Measurements from ENCODE around the gene SLC6A4.
"Not testable (repeated sequence)": the region's sequence is repeated elsewhere in the genome, so short reads cannot be mapped to it uniquely, and the experiment has no call there.

SLC6A4 gene

DNA sequence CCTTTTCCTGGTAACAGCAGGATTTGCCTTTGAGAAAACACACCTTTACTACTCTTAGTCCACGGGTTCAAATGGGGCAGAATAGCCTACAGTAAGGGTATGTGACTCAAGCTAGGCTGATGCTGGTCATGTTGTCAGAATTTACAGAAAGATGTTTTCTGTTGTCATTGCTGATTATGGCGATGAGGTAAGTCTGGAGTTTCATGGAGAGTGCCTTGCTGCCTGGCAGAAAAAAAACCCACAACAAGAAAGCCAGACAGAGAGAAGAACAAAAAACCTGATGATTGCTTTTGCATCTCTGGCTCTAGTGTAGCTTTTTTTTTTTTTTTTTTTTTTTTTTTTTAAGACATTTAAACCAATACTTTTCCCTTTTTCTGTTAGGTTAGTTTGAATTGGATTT lies 47.9 kb downstream of the SLC6A4 start:
- in situ Hi-C loops (cut with HindIII; ENCODE audit: low sequenced_read_pairs): no loop called here

DNA sequence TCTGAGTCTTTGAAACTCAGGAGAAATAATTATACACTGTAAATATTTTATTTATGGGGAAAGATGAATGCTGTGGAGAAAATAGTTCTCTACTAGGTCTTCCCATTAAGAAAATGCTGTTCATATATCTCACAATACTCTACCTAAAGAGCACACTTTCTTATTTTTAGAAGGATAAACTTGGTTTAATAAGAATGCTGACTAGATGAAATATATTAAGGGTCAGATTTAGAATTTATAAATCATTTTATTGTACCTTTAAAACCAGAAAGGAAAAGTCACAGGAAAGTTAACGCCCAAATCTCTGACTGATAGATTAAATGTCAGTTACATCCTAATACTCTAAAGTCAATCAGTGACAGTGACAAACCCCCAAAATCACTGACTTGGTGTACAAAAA lies 48.7 kb downstream of the SLC6A4 start:
- in situ Hi-C loops (cut with HindIII; ENCODE audit: low sequenced_read_pairs): no loop called here

DNA sequence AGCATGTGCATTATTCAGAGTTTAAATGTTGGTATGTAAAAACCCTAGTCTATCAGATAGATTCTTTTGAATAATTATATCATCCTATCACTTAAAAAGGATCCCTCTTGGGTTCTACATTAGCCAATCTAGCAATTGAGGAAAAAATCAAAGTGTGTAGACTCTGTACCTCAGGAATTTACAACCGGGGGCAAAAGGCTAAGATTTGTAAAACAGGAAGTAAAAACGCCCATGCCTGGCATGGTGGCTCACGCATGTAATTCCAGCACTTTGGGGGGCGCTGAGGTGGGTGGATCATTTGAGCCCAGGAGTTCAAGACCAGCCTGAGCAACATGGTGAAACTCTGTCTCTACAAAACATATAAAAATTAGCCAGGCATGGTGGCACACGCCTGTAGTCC lies 58.6 kb downstream of the SLC6A4 start:
- in situ Hi-C loops (cut with HindIII; ENCODE audit: low sequenced_read_pairs): no loop called here

DNA sequence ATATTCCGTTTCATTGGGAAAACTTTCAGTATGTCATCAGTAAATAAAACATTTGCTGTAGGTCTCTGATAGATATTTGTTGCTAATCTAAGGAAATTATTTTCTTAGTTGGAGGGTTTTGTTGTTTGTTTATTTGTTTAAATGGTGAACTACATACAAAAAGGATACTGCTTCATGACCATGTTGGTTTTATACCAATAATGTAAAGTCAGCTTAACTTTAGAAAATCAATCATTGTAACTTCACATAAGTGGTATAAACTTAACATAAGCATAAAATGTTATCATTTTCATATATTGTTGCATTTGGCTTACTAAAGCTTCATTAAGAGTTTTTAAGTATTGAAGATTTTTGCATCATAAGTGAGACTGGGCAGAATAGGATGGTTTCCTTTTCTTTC lies 60.9 kb downstream of the SLC6A4 start:
- in situ Hi-C loops (cut with HindIII; ENCODE audit: low sequenced_read_pairs): no loop called here

DNA sequence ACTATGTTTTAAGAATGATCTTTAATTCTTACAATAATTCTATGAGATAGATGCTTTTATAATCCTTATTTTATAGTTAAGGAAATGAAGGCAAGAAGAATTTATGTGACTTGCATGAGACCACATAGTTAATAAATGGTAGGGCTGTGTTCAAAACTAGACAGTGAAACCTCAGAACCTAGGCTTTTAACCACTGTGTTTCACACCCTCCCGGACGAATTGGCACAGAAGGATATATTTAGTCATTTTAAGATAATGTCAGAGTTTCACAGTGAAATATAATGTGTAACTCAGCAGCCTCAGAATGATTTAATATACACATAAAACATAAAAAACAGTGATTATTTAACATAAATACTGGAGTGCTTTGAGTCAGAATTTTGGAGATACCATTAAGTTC lies 61.8 kb downstream of the SLC6A4 start:
- in situ Hi-C loops (cut with HindIII; ENCODE audit: low sequenced_read_pairs): no loop called here

DNA sequence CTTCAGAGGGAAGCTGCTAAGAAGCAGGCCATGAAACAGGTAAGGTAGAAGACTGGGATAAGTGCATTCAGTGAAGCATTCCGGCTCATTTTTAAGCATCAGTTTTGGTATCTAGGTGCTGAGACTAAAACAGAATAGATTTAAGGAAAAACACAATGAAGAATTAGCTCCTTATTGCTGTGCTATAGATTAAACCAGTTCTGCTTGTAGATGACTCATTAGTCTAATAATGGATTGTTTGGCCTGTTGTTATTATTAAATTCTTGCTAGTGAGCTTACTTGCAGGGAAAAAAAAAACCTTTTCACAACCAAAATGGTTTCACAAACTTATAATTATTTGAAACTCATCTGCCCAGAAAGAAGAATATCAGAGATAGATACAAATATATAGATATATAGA lies 62.9 kb downstream of the SLC6A4 start:
- in situ Hi-C loops (cut with HindIII; ENCODE audit: low sequenced_read_pairs): no loop called here

DNA sequence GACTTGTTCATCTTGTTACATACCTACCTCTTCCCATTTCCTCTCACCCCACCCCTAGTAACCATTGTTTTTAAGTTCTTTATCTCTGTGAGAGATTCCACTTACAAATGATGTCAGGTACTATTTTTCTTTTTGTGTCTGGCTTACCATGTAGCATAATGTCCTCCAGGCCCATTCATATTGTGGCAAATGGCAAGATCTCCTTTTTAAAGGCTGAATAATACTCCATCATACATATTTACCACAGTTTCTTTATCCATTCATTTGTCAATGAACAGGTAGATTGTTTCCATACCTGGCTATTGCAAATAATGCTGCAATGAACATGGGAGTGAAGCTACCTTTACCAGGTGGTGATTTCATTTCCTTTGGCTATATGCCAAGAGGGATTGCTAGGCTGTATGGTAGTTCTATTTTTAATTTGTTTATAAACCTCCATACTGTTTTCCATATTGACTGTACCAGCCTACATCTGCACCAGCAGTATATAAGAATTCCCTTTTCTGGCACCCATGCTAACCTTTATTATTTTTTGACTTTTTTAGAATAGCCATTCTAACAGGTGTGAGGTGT lies 65.0 kb downstream of the SLC6A4 start:
- in situ Hi-C loops (cut with HindIII; ENCODE audit: low sequenced_read_pairs): no loop called here

DNA sequence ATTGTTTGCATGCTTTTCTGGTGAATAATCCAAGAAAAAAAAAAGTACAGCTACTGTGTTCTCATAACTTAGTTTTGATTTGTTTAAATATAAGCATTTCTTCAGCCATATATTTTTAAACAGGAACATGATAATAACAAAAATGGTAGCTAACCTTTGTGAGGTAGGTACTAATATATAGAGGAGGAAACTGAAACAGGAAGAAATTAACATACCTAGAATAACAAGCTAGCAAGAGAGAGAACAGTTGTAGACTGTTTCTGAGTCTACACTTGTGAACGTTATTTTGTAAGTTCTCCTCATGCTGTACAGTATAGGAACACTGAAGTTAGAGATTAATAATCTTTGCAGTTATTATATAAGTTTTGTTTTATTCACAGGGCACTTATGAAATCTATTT lies 69.5 kb downstream of the SLC6A4 start:
- in situ Hi-C loops (cut with HindIII; ENCODE audit: low sequenced_read_pairs): no loop called here

DNA sequence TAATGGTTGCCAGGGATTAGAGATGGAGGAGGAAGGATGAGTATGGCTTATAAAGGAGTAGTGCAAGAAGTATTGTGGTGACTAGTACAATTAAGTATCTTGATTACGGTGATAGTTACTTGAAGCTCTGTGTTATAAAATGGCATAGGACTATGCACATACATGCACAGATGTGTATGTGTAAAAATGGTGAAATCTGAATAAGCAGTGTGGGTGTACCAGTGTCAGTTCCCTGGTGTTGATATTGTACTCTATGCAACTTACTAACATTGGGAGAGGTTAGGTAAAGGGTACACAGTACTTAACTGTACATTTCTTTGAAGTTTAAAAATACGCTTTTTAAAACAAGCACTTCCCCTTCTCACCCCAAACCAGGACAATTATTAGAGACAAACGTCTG lies 70.3 kb downstream of the SLC6A4 start:
- in situ Hi-C loops (cut with HindIII; ENCODE audit: low sequenced_read_pairs): no loop called here

DNA sequence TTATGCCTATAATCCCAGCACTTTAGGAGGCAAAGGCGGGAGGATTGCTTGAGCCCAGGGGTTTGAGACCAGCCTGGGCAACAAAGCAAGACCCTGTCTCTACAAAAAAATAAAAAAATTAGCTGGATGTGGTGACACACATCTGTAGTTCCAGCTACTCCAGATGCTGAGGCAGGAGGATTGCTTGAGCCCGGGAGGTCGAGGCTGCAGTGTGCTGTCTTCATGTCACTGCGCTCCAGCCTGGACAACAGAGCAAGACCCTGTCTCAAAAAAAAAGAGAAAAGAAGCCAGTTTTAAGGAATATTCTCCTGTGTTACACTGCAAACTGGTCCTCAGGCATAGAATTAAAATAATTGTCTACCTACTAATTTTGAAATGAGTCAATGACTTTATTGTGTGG lies 71.0 kb downstream of the SLC6A4 start:
- in situ Hi-C loops (cut with HindIII; ENCODE audit: low sequenced_read_pairs): no loop called here

DNA sequence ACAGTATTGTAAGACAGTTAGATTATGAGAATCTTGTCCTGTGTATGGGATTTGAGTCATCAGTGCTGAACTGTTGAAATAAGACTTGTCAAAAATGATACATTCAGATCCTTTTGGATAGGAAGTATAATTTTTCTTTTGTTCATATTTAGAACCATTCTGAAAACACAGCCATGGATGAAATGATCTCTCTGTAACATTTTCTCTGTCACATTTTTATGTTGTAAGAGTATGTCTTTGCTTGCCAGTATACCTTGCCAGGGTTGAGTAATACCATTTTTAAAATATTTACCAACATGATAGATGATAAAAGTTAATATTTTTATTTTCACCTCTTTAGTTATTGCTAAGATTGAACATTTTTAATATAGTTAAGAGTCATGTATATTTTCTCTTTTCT lies 73.9 kb downstream of the SLC6A4 start:
- in situ Hi-C loops (cut with HindIII; ENCODE audit: low sequenced_read_pairs): no loop called here

DNA sequence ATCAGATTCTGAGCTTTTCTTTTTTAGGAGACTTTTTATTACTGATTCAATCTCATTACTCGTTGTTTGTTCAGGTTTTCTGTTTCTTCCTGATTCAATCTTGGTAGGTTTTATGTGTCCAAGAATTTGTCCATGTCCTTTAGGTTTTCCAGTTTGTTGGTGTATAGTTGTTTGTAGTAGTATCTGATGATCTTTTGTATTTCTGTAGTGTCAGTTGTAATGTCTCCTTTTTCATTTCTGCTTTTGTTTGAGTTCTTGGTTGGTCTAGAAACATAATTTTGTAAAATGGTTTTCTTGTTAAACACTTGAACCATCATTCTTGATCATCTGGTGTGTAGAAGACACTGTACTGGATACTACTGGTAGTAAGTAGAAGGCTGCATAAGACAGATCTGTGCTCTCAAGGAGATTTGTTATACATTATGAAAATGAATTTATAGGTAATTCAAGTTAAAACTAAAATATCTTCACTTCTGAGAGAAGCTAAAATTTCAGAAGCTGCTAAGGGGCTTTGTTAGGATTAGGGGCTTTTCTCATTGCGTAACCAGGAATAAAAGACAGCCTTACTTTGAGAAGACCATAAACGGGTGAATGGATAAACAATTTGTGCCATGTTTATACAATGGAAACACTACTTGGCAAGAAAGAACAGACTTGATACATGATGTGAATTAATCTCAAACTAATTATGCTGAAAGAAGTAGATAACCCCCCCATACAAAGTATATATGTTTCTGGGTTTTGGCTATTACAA lies 74.9 kb downstream of the SLC6A4 start:
- in situ Hi-C loops (cut with HindIII; ENCODE audit: low sequenced_read_pairs): no loop called here

DNA sequence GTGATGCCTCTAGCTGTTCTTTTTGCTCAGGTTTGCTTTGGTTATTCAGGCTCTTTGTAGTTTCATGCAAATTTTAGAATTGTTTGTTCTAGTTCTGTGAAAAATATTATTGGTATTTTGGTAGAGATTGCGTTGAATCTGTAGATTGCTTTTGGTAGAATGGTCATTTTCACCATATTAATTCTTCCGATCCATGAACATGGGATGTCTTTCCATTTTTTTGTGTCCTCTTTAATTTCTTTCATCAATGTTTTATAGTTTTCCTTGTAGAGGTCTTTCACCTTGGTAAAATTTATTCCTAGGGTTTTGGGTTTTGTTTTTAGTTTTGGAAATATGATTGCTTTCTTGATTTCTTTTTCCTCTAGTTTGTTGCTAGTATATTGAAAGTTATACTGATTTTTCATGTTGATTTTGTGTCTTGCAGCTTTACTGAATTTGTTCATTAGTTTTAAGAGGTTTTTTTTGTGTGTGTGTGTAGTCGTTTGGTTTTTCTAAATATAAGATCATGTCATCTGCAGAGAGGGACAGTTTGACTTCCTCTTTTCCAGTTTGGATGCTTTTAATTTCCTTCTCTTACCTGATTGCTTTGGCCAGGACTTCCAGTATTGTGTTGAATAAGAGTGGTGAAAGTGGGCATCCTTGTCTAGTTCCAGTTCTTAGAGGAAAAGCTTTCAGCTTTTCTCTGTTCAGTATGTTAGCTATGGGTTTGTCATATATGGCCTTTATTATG lies 76.4 kb downstream of the SLC6A4 start:
- in situ Hi-C loops (cut with HindIII; ENCODE audit: low sequenced_read_pairs): no loop called here

DNA sequence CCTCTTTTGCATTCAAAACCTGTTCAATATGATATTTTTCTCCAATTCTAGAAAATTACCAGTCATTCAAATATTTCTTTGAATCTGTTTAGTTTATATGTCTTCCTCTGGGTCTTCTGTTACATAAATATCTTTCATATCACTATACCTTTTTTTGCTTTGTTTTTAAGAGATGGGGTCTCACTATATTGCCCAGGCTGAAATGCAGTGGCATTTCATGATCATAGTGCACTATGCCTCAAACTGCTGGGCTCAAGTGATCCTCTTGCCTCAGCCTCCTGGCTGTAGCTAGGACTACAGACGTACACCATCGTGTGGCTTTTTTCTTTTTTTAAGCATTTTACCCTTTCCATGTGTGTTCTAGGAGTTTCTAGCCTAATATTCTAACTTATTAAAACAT lies 80.1 kb downstream of the SLC6A4 start:
- in situ Hi-C loops (cut with HindIII; ENCODE audit: low sequenced_read_pairs): no loop called here

DNA sequence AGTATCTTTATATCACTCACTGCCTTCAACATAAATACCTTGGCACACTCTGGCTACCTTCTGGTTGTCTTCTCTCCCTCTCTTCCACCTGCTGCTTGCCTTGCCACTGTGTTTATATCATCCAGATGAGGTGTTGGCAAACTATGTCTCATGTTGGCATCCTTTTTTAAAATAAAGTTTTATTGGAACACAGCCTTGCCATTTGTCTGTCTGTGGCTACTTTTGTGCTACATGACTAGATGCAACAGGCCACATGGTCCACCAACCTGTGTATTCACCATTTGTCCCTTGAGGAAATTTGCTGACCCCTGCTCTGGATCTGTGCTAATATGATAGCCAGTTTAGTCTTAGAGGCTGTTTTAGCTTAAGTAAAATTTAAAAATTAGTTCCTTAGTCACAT lies 82.0 kb downstream of the SLC6A4 start:
- in situ Hi-C loops (cut with HindIII; ENCODE audit: low sequenced_read_pairs): no loop called here

DNA sequence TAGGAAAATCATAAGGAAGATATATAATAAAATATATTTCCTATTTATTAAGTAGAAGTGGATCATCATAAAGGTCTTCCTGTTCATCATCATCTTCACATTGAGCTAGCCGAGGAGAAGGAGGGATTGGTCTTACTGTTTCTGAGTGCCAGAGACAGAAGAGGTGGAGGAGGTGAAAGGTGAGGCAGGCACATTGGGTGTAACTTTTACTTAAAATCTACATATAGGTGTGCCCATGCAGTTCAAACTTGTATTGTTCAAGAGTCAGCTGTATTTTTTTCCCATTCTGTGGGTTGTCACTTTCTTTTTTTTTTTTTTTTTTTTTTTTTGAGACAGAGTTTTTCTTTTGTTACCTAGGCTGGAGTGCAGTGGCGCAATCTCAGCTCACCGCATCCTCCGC lies 84.0 kb downstream of the SLC6A4 start:
- in situ Hi-C loops (cut with HindIII; ENCODE audit: low sequenced_read_pairs): no loop called here

DNA sequence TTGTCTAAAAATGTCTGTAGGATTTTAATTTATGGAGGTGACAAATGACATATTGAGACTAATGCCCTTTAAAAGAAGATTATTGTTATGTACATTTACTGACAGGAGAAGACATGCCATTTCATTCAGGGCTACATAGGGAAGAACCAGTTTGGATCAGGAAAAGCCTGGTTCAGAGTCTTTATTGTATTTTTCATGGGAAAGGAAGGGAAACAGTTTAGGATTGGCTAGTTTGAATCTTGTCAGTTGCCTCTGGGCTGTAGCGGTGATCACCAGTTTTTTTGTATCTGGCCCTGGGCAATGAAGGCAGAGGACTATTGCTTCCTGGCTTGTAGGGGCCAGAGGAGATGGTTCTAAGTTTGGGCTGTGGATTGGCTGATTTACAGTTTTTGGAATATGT lies 87.1 kb downstream of the SLC6A4 start:
- in situ Hi-C loops (cut with HindIII; ENCODE audit: low sequenced_read_pairs): no loop called here

DNA sequence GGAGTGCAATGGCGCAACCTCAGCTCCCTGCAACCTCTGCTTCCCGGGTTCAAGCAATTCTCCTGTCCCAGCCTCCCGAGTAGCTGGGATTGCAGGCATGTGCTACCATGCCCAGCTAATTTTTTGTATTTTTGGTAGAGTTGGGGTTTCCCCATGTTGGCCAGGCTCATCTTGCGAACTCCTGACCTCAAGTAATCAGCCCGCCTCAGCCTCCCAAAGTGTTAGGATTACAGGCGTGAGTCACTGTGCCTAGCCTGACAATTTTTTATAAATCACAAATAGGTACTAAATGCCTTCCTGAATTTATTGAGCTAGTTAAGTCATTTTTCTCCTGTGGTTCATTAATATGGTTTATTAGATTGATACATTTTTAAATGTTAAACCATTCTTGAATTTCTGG lies 87.6 kb downstream of the SLC6A4 start:
- in situ Hi-C loops (cut with HindIII; ENCODE audit: low sequenced_read_pairs): not testable (repeated sequence)

Data from endothelial cell of hepatic sinusoid (primary cell).